Neural crest cell (in vitro differentiated cells): ENCODE measurements around the gene CD248. TPM values are rescaled to one million over a fixed set of nuclear protein-coding genes. Genes with fewer than 3 reads are reported as not detected.

Experiments used
- DNase-seq: peaks from one replicate; pipeline ENCODE4 v3.0.0; 2021; ENCODE audit warnings: low read depth, mixed read lengths, low spot score
- H3K27ac Mint-ChIP-seq: one replicate; pipeline ENCODE4 v1.8.0; 2021; ENCODE audit warnings: mild to moderate bottlenecking, mixed read lengths; ENCODE audit not compliant: unreplicated experiment
- H3K27me3 Mint-ChIP-seq: 2 replicates; pipeline ENCODE4 v1.8.0; 2021; ENCODE audit warnings: low read depth, mild to moderate bottlenecking, mixed read lengths
- H3K36me3 Mint-ChIP-seq: 2 replicates; pipeline ENCODE4 v1.8.0; 2021; ENCODE audit warnings: low read depth, mild to moderate bottlenecking, mixed read lengths
- H3K4me1 Mint-ChIP-seq: 2 replicates; pipeline ENCODE4 v1.8.0; 2021; ENCODE audit warnings: mixed read lengths
- H3K4me3 Mint-ChIP-seq: one replicate; pipeline ENCODE4 v1.8.0; 2021; ENCODE audit warnings: mild to moderate bottlenecking, mixed read lengths
- H3K9me3 Mint-ChIP-seq: 2 replicates; pipeline ENCODE4 v1.8.0; 2021; ENCODE audit warnings: mixed read lengths
- total RNA-seq: library from RNA; stranded (reverse); gene quantifications from 2 replicates; pipeline ENCODE4 v1.2.1, GENCODE V29; 2021
- TF ChIP-seq, protein P1 (sequence below): fragments of 200-600 bp; sonication (generic); conservative IDR thresholded peaks from 2 replicates; pipeline ENCODE4 v1.5.0; 2021; ENCODE audit warnings: antibody characterized with exemption, mild to moderate bottlenecking

CD248 gene
- total RNA-seq, 1 donor from 2014 or later, result 4.2 TPM

DNA sequence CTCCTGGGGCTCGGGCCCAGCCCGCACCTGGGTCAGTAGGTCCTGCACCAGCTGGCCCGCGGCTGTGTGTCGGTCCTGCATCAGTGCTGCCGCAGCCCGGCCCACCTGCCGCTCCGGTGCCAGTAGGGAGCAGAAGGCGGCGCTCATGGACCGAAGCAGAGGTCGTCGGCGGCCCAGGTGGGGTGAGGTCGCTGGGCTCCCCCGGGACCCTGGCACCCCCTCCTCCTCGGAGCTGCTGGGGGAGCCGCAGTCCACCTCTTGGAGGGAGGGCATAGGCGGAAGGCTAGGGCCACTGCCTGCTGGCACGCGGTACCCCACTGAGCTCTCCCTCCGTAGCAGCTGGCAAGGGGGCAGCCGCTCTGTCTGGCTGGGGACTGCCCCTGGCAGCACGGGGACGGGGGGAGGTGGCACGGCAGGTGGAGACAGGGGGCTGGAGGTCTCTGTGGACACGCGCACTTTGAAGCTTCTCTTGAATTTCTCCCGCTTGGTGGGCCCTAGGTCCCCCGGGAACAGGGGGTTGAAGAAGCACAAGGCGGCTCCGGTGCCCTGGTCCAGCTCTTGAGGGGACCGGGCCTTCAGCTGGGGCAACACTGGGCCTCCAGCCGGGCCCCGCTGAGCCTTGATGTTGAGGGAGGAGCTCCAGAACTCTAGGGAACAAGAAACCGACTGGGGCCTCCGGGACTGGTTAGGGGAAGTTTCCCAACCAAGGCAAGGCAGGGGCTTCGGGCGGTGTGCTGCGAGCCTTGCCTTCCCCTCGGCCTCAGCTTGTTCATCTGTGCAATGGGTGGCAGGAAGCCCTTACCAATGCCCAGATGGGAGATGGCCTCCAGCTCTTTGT, 18.0 kb upstream of the CD248 start:
- H3K27me3 Mint-ChIP-seq, result no peaks in the 10 kb centered on the region
- H3K4me3 Mint-ChIP-seq, result no peak overlapping the region
- no peaks in the 10 kb centered on the region for H3K36me3 Mint-ChIP-seq
- H3K4me1 Mint-ChIP-seq, result peaks cover 20% of the 10 kb centered on the region
- TF ChIP-seq, protein P1, sequence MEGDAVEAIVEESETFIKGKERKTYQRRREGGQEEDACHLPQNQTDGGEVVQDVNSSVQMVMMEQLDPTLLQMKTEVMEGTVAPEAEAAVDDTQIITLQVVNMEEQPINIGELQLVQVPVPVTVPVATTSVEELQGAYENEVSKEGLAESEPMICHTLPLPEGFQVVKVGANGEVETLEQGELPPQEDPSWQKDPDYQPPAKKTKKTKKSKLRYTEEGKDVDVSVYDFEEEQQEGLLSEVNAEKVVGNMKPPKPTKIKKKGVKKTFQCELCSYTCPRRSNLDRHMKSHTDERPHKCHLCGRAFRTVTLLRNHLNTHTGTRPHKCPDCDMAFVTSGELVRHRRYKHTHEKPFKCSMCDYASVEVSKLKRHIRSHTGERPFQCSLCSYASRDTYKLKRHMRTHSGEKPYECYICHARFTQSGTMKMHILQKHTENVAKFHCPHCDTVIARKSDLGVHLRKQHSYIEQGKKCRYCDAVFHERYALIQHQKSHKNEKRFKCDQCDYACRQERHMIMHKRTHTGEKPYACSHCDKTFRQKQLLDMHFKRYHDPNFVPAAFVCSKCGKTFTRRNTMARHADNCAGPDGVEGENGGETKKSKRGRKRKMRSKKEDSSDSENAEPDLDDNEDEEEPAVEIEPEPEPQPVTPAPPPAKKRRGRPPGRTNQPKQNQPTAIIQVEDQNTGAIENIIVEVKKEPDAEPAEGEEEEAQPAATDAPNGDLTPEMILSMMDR, result no peak
- no peak overlapping the region for H3K27ac Mint-ChIP-seq
- no peak for DNase-seq
- H3K9me3 Mint-ChIP-seq, result no peaks in the 10 kb centered on the region

- no peak for DNase-seq
- H3K4me1 Mint-ChIP-seq, result peaks cover 20% of the 10 kb centered on the region
Observed at GRCh38 chr11:66333896-66334604, 17.2 kb upstream of the CD248 start.

DNA sequence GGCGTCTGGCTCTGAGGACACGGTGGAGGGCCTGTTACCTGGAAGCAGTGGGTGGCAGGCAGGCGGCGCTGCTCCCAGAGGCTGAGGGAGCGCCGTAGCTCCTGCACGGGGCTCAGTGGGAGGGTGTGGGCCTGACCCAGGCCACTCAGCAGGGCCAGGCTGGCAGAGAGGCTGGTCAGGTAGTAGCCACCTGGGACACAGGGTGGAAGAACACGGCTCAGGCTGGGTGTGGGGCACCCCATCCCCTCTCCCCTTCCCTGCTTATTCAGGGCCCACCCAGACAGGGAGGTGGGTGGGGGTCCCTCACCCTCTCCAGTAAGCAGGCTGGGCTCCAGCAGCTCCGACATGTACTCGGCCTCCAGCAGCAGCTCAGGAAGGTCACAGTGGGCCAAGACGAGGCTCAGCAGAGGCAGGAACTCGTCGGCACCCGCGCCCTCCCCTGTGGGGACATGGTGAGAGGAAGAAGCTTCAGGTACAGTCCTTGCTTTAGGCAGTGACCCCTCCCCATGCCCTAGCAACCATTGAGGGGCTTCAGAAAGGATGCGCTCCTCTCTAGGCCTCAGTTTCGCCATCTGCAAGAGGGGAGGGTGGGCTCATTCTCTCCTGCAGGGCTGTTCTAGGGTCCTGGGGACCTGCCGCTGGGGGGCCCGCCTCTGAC, 16.5 kb upstream of the CD248 start:
- no peak for DNase-seq
- H3K27me3 Mint-ChIP-seq, result no peaks in the 10 kb centered on the region
- H3K9me3 Mint-ChIP-seq, result no peaks in the 10 kb centered on the region
- H3K27ac Mint-ChIP-seq, result no peak overlapping the region
- H3K36me3 Mint-ChIP-seq, result no peaks in the 10 kb centered on the region
- peaks cover 27% of the 10 kb centered on the region for H3K4me1 Mint-ChIP-seq
- H3K4me3 Mint-ChIP-seq, result no peak overlapping the region
- TF ChIP-seq, protein P1, result no peak

More at GRCh38 chr11:66333896-66334604, 17.2 kb upstream of the CD248 start:
- TF ChIP-seq, protein P1, result no peak
- Mint-ChIP-seq H3K4me3 (no peak overlapping the region), H3K27me3 (no peaks in the 10 kb centered on the region), H3K9me3 (no peaks in the 10 kb centered on the region), H3K36me3 (no peaks in the 10 kb centered on the region), H3K27ac (no peak overlapping the region)

DNA sequence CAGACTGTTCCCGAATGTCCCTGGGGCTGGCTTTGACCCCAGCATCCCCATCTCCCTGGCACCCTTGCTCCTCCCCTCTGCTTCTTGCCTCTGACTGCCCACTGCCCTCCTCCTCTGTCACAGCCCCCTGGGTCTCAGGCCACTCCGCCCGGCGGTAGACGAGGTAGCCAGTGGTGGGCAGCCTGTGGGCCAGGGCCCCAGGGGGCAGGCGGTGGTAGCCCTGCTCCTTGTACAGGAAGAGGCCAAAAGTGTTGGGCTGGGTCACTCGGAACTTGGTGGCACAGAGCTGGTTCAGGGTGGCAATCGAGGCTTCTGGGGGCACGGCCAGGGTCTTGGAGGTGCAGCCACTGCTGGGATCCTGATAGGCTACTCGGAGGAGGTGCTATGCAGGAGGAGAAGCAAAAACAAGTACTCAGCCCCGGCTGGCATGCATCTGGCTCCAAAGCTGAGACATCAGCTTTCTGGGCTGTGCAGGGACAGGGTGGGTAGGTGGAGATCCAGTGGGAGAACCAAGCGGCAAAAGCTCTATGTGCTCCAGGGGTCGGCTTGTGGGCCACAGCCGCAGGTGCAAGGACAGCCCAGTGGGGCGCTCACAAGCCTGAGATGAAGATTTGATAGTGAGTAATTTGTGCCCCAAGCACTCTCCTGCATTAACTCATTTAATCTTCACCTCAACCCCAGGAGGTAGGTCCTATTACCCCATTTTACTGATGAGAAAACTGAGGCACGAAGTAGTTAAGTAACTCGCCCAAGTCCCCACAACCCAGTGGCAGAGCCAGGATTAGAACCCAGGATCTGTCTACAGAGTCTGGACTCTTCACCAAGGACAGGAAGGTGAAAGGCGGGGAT, 15.8 kb upstream of the CD248 start:
- Mint-ChIP-seq H3K36me3 (no peaks in the 10 kb centered on the region), H3K4me3 (no peak overlapping the region), H3K27ac (no peak overlapping the region), H3K27me3 (no peaks in the 10 kb centered on the region), H3K4me1 (peaks cover 32% of the 10 kb centered on the region), H3K9me3 (no peaks in the 10 kb centered on the region)
- no peak for DNase-seq
- TF ChIP-seq, protein P1, result no peak
